GM12873 (cell line): ENCODE results near the gene MORC1.
A peak's percentile ranks its signal among the peaks of the same experiment; 100 is the strongest.

Experiments
- CTCF ChIP-seq: IDR thresholded peaks from 2 replicates; pipeline ENCODE4 v1.5.1; 2012; ENCODE audit warnings: low read depth, mild to moderate bottlenecking, moderate library complexity, low read length, control low read depth; ENCODE audit not compliant: insufficient read depth; ENCODE audit errors: missing control alignments

Gene MORC1

DNA sequence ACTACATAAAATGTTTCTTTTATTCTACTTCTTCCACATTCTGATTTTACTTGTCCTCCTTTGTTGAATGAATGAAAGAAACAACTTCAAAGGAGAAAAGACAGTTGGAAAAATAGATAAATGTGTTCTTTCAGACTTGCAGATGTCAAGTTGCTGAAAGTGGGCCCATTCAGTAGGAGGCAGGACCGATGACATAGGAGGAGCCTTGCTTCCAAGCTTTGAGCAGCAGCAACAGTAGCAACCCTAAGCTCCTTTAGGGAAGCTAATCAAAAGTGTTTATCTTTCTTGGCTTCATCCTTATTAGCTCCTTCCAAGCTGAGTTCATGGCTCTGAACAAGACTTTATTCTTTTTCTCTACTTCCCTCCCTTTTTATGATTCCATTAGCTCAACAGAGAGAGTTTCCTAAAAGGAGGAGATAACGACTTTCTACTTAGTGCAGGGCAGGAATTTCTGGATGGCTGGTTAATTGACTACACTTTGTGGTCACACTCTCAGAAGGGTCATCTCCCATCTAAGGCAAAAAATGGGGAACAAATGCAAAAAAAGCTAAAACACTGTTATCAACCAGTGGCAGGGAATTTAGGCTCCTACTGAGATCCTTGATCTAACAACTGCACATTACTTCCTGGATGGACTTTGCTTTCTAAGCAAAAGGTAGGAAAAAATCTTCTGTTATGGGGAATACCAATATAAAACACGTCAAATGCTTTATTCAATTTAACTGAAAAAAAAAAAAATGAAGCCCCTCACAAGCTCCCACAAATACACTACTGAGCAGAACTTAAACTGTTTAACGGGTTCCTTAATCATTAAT lies 4.8 kb downstream of the MORC1 start:
- TF ChIP-seq CTCF: no peak

- TF ChIP-seq CTCF: no peak
Observed at GRCh38 chr3:109109574-109109973, 8.4 kb downstream of the MORC1 start.

DNA sequence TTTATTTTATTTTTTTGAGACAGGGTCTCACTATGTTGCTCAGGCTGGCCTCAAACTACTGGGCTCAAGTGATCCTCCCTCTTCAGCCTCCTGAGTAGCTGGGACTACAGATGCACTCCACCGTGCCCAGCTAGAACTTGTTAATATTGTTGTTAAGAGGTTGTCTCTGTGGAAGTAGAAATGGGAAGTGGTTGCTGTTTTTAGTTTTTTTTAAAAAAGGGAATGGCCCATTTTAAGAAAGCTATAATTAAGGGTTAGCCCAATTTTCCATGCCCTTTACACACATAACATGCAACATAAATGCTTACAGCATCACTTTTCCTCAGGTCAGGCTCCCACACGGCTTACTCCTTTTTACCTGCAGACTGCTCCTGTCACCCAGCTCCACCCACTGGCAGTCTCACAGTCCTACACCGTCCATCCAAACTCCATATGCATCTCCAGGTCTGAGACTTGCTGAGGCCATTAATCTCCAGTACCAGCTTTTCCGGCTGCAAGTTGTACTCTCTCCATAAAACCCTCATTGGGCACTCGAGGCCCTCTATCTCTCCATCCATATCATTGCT lies 19.8 kb downstream of the MORC1 start:
- TF ChIP-seq CTCF: peak; percentile 61

DNA sequence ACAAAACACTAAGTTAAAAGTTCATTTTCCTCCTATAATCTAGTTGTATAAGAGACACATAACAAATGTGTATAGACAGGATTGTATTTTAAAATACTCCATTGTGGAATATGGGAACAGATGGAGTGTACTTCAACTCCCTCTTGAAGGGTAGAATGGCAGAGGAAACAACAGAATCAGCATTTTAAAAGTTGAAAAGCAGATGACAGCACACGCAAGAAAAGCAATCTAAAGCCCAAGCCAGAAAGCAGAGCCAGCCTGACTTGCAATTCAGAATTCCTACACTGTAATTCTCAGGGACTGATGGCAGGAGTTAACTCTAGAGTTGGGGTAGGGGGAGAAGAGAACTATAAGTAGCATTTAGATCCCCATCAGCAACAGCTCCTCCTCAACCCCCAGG lies 22.8 kb downstream of the MORC1 start:
- TF ChIP-seq CTCF: no peak

GRCh38 chr3:109093561-109093960 lies 24.4 kb downstream of the MORC1 start:
- TF ChIP-seq CTCF: no peak

GRCh38 chr3:109091846-109092245 lies 26.1 kb downstream of the MORC1 start:
- TF ChIP-seq CTCF: no peak

- TF ChIP-seq CTCF: no peak
Observed at GRCh38 chr3:109089265-109089664, 28.7 kb downstream of the MORC1 start.
